A549 (cell line): ENCODE results near the gene LACC1. TPM values are rescaled to one million over a fixed set of nuclear protein-coding genes. Genes with fewer than 3 reads are reported as not detected.

Experiments
- ATAC-seq, 2 experiments: fragments of 200-7000 bp in 1 of 2; fragments of >200 bp in 1 of 2; cut with Nextera tagmentation in 1 of 2; cut with Tn5 transposase in 1 of 2; 3 replicates each; pipeline versions ENCODE4 v1.8.0 to v1.9.1; 2018 to 2020; ENCODE audit warnings: mild to moderate bottlenecking in 1 of 2, moderate library complexity in 1 of 2
- CTCF ChIA-PET: fragments of 300-600 bp; sonication (Branson Sonifier 250); formaldehyde crosslinking; extraction: SDS; loops from one replicate; lab custom pipeline; 2021; ENCODE audit warnings: antibody characterized with exemption, inconsistent platforms; lab: Yijun Ruan, JAX
- POLR2A ChIA-PET: fragments of 350-600 bp; formaldehyde crosslinking; extraction: SDS; loops from one replicate; lab custom pipeline; 2021; ENCODE audit warnings: antibody characterized with exemption, inconsistent platforms; lab: Yijun Ruan, JAX
- DNase-seq, 2 experiments: peaks; one replicate each; pipeline versions ENCODE4 v3.0.0 to v3.0.0-alpha.2; 2011 to 2016; ENCODE audit warnings: low read depth in 1 of 2, low spot score in 1 of 2
- FAIRE-seq: peaks from 2 replicates; lab custom pipeline; 2011; peaks lifted over from hg19 to GRCh38; lab: Jason Lieb, UNC
- H3K27ac ChIP-seq, 2 experiments: fragments of >200 bp; sonication (Bioruptor Twin); formaldehyde crosslinking; 3 replicates each; pipeline ENCODE4 v1.5.1; 2016 to 2017
- H3K4me1 ChIP-seq: fragments of >200 bp; sonication (Bioruptor Twin); formaldehyde crosslinking; 3 replicates; pipeline ENCODE4 v1.6.1; 2016
- H3K4me2 ChIP-seq: fragments of >200 bp; sonication (Bioruptor Twin); formaldehyde crosslinking; 3 replicates; pipeline ENCODE4 v1.6.1; 2016
- H3K4me3 ChIP-seq: fragments of >200 bp; sonication (Bioruptor Twin); formaldehyde crosslinking; 3 replicates; pipeline ENCODE4 v1.5.1; 2016
- H3K9me3 ChIP-seq: fragments of >200 bp; sonication (Bioruptor Twin); formaldehyde crosslinking; 3 replicates; pipeline ENCODE4 v1.6.1; 2016
- CEBPB ChIP-seq, 2 experiments: fragments of >200 bp in 1 of 2; sonication (Bioruptor Twin) in 1 of 2; formaldehyde crosslinking in 1 of 2; IDR thresholded peaks; 2 replicates each; pipeline ENCODE4 v1.6.1; 2012 to 2016
- EHMT2 ChIP-seq: fragments of 200-600 bp; sonication (generic); IDR thresholded peaks from 2 replicates; pipeline ENCODE4 v1.6.1; 2016; ENCODE audit warnings: antibody characterized with exemption, low read depth, mild to moderate bottlenecking, moderate library complexity
- ESRRA ChIP-seq: fragments of 150-350 bp; IDR thresholded peaks from 2 replicates; pipeline ENCODE4 v1.6.1; 2014; ENCODE audit warnings: mild to moderate bottlenecking, low read length, borderline replicate concordance
- FOSL2 ChIP-seq, 2 experiments: fragments of 450-650 bp in 1 of 2; fragments of >200 bp in 1 of 2; sonication (Bioruptor Twin) in 1 of 2; formaldehyde crosslinking; IDR thresholded peaks; 2 replicates each; pipeline versions ENCODE4 v1.5.0 to v1.6.1; 2016 to 2020; ENCODE audit warnings: mild to moderate bottlenecking in 1 of 2, moderate library complexity in 1 of 2
- GATA3 ChIP-seq: IDR thresholded peaks from 2 replicates; pipeline ENCODE4 v1.6.1; 2012; ENCODE audit warnings: borderline replicate concordance
- HDAC2 ChIP-seq: fragments of 200-600 bp; sonication (generic); IDR thresholded peaks from 2 replicates; pipeline ENCODE4 v1.6.1; 2016
- HOXB13 ChIP-seq: fragments of 250-450 bp; sonication (Bioruptor Pico); IDR thresholded peaks from 2 replicates; pipeline ENCODE4 v1.5.0; 2020; ENCODE audit warnings: low read depth, mild to moderate bottlenecking, moderate library complexity
- JUNB ChIP-seq: fragments of >200 bp; sonication (Bioruptor Twin); formaldehyde crosslinking; IDR thresholded peaks from 2 replicates; pipeline ENCODE4 v1.6.1; 2016
- KDM1A ChIP-seq: fragments of 200-600 bp; sonication (generic); IDR thresholded peaks from 2 replicates; pipeline ENCODE4 v1.6.1; 2016; ENCODE audit warnings: low read depth, mild to moderate bottlenecking
- KDM5A ChIP-seq: fragments of 200-600 bp; sonication (generic); IDR thresholded peaks from 2 replicates; pipeline ENCODE4 v1.6.1; 2016; ENCODE audit warnings: antibody characterized with exemption, mild to moderate bottlenecking
- MAFK ChIP-seq: fragments of 450-650 bp; IDR thresholded peaks from 2 replicates; pipeline ENCODE4 v1.6.1; 2014; ENCODE audit not compliant: partially characterized antibody
- NPAS2 ChIP-seq: fragments of 250-450 bp; sonication (Bioruptor Pico); IDR thresholded peaks from 2 replicates; pipeline ENCODE4 v1.8.0; 2022; ENCODE audit warnings: mild to moderate bottlenecking, moderate library complexity, borderline replicate concordance
- NR3C1 ChIP-seq: fragments of >200 bp; sonication (Bioruptor Twin); formaldehyde crosslinking; IDR thresholded peaks from 3 replicates; pipeline ENCODE4 v1.6.1; 2017
- POLR2AphosphoS2 ChIP-seq: conservative IDR thresholded peaks from 2 replicates; pipeline ENCODE4 v1.6.1; 2012; ENCODE audit warnings: low read length, improper control_type of control experiment, inconsistent platforms
- RAD21 ChIP-seq, 2 experiments: fragments of >200 bp in 1 of 2; sonication (Bioruptor Twin) in 1 of 2; formaldehyde crosslinking in 1 of 2; IDR thresholded peaks in 1 of 2; conservative IDR thresholded peaks in 1 of 2; 2 replicates in 1 of 2; 3 replicates in 1 of 2; pipeline ENCODE4 v1.6.1; 2012 to 2018; ENCODE audit warnings: inconsistent platforms in 1 of 2
- RARB ChIP-seq: fragments of 250-450 bp; sonication (Bioruptor Pico); IDR thresholded peaks from 2 replicates; pipeline ENCODE4 v1.8.0; 2021; ENCODE audit warnings: mild to moderate bottlenecking, moderate library complexity
- RNF2 ChIP-seq: fragments of 200-600 bp; sonication (generic); IDR thresholded peaks from 2 replicates; pipeline ENCODE4 v1.6.1; 2016; ENCODE audit warnings: low read depth, mild to moderate bottlenecking, antibody characterized with exemption, moderate library complexity, borderline replicate concordance
- SMC3 ChIP-seq: fragments of >200 bp; sonication (Bioruptor Twin); formaldehyde crosslinking; IDR thresholded peaks from 3 replicates; pipeline ENCODE4 v1.6.1; 2018; ENCODE audit warnings: inconsistent platforms
- ZC3H11A ChIP-seq: fragments of 450-650 bp; IDR thresholded peaks from 2 replicates; pipeline ENCODE4 v1.6.1; 2014; ENCODE audit warnings: antibody characterized with exemption, mild to moderate bottlenecking
- ZFP36 ChIP-seq: fragments of 450-650 bp; IDR thresholded peaks from 2 replicates; pipeline ENCODE4 v1.6.1; 2014; ENCODE audit warnings: borderline replicate concordance; ENCODE audit not compliant: partially characterized antibody
- WGBS: methylation state at CpG from one replicate; pipeline ENCODE4 v1.1.6; 2017; ENCODE audit errors: missing lambda C conversion rate; 5-methylcytosine and 5-hydroxymethylcytosine counted together
- polyA plus RNA-seq, 4 experiments: library from polyadenylated mRNA; depleted of rRNA in 3 of 4; stranded (reverse); fragments of >200 nt; fragmentation: RNase III in 1 of 4; extraction: RNeasy Plus Mini Kit Qiagen cat#74134 plus additional on column Dnase treatment in 1 of 4; gene quantifications; 2 replicates in 3 of 4; 3 replicates in 1 of 4; pipeline ENCODE4 v1.2.3, GENCODE V29; 2011 to 2017
- TF ChIP-seq, protein P1 (sequence below): fragments of 250-450 bp; sonication (Bioruptor Pico); IDR thresholded peaks from 2 replicates; pipeline ENCODE4 v1.5.0; 2020; ENCODE audit warnings: low read depth, mild to moderate bottlenecking, moderate library complexity
- TF ChIP-seq, protein P2 (sequence below): IDR thresholded peaks from 2 replicates; pipeline ENCODE4 v1.6.1; 2012
- TF ChIP-seq, protein P3 (sequence below): fragments of >200 bp; sonication (Bioruptor Twin); formaldehyde crosslinking; IDR thresholded peaks from 3 replicates; pipeline ENCODE4 v1.5.1; 2016
- TF ChIP-seq, protein P4 (sequence below): fragments of 450-650 bp; IDR thresholded peaks from 2 replicates; pipeline ENCODE4 v1.6.1; 2014; ENCODE audit warnings: antibody characterized with exemption

Gene LACC1
- polyA plus RNA-seq, 2 of the 4 experiments (the other 2 are of a cell fraction) = 2.2 to 4.8 TPM

DNA sequence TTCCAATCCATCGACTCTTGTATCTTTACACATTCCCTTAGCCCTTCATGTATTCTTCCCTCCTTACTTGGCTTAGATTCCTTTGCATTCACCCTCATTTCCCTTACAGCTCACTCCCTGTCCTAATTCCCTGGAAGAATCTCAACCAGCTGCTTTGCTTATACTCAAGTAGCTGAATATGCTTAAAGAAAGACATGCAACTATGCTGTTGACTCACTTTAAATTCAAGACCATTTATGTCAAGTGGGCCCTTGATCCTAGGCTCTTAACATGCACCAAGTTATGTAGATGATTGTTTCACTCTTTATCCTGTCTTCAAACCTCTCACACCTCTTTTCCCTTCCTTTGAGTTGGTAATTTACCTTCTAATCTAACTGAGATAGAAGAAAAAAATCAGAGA is 7.5 kb upstream of the LACC1 start:
- no peaks in the 10 kb centered on the region for H3K9me3 ChIP-seq
- no peak overlapping the region for H3K4me2 ChIP-seq
- H3K4me1 ChIP-seq = no peaks in the 10 kb centered on the region
- ChIA-PET POLR2A (no interaction called here), CTCF (interaction anchor here (0.7 kb wide), 1 partner anchor 976 kb away, joined by 3 read pairs; no protein-coding TSS in a partner anchor)
- H3K27ac ChIP-seq = no peak overlapping the region
- no peak overlapping the region for H3K4me3 ChIP-seq
- DNase-seq (no peak), FAIRE-seq (no peak), ATAC-seq (no peak)
- TF ChIP-seq HOXB13 (CRISPR knock-in tag) (no peak), CEBPB (IDR thresholded peaks at IDR 0.05) (no peak), EHMT2 (no peak), KDM5A (no peak), RARB (no peak), KDM1A (no peak), ESRRA (no peak), FOSL2 (IDR thresholded peaks at IDR 0.05) (no peak), FOSL2 (CRISPR knock-in tag; IDR thresholded peaks at IDR 0.05) (no peak)
- TF ChIP-seq, protein P1, sequence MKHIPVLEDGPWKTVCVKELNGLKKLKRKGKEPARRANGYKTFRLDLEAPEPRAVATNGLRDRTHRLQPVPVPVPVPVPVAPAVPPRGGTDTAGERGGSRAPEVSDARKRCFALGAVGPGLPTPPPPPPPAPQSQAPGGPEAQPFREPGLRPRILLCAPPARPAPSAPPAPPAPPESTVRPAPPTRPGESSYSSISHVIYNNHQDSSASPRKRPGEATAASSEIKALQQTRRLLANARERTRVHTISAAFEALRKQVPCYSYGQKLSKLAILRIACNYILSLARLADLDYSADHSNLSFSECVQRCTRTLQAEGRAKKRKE (CRISPR knock-in tag) = no peak
- WGBS = 88% methylated on average over 1 of the region's 1 CpG

DNA sequence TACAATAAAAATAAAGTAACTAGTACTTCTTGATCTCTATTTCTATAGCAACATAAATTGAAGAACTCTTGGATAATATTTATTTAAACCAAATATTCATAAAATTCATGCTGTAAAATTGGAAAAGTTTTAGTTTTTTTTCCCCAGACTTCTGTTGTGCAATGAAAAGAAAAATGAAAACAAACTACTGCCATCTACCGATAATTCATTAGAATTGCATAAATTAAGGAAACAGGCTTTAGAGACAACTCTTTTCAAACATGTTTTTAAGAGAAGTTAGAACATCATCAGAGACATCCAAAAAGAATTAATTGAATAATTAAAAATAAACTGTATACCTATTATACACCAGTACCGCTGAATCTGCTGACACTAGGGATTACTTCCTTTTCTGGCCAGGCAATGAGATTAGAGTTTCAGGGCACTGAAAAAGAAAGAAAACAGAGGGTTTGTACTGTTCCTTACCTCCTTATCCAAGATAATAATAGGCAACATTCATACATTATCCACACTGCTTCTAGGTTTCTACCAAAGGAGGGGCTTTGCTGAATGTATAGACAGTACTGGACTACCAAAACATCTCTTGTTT is 5.1 kb upstream of the LACC1 start:
- Histone ChIP-seq H3K4me3 (no peak overlapping the region), H3K27ac (no peak overlapping the region), H3K9me3 (no peaks in the 10 kb centered on the region), H3K4me2 (no peak overlapping the region), H3K4me1 (peaks cover 11% of the 10 kb centered on the region; the same call in 2 of the 3 replicates)
- TF ChIP-seq ZC3H11A = no peak
- no peak for TF ChIP-seq ZFP36
- TF ChIP-seq RAD21 (conservative IDR thresholded peaks at IDR 0.05 in 1 of 2, IDR thresholded peaks at IDR 0.05 in 1 of 2) = peak; percentile 55 to 74
- no peak for TF ChIP-seq HOXB13 (CRISPR knock-in tag)
- no peak for TF ChIP-seq NPAS2 (CRISPR knock-in tag)
- no peak for TF ChIP-seq POLR2AphosphoS2
- no peak for TF ChIP-seq JUNB
- TF ChIP-seq CEBPB (IDR thresholded peaks at IDR 0.05) = peak; percentile 68 to 84; a peak in 3 of 4 replicates
- TF ChIP-seq, protein P2, sequence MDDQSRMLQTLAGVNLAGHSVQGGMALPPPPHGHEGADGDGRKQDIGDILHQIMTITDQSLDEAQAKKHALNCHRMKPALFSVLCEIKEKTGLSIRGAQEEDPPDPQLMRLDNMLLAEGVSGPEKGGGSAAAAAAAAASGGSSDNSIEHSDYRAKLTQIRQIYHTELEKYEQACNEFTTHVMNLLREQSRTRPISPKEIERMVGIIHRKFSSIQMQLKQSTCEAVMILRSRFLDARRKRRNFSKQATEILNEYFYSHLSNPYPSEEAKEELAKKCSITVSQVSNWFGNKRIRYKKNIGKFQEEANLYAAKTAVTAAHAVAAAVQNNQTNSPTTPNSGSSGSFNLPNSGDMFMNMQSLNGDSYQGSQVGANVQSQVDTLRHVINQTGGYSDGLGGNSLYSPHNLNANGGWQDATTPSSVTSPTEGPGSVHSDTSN = no peak
- TF ChIP-seq, protein P3, sequence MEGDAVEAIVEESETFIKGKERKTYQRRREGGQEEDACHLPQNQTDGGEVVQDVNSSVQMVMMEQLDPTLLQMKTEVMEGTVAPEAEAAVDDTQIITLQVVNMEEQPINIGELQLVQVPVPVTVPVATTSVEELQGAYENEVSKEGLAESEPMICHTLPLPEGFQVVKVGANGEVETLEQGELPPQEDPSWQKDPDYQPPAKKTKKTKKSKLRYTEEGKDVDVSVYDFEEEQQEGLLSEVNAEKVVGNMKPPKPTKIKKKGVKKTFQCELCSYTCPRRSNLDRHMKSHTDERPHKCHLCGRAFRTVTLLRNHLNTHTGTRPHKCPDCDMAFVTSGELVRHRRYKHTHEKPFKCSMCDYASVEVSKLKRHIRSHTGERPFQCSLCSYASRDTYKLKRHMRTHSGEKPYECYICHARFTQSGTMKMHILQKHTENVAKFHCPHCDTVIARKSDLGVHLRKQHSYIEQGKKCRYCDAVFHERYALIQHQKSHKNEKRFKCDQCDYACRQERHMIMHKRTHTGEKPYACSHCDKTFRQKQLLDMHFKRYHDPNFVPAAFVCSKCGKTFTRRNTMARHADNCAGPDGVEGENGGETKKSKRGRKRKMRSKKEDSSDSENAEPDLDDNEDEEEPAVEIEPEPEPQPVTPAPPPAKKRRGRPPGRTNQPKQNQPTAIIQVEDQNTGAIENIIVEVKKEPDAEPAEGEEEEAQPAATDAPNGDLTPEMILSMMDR = peak; percentile 54
- no peak for TF ChIP-seq NR3C1
- peak; percentile 7 for TF ChIP-seq MAFK
- peak; percentile 55 for TF ChIP-seq SMC3
- no peak for TF ChIP-seq GATA3
- TF ChIP-seq, protein P4, sequence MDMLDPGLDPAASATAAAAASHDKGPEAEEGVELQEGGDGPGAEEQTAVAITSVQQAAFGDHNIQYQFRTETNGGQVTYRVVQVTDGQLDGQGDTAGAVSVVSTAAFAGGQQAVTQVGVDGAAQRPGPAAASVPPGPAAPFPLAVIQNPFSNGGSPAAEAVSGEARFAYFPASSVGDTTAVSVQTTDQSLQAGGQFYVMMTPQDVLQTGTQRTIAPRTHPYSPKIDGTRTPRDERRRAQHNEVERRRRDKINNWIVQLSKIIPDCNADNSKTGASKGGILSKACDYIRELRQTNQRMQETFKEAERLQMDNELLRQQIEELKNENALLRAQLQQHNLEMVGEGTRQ = no peak
- no peak for TF ChIP-seq ESRRA
- no peak for TF ChIP-seq HDAC2
- TF ChIP-seq RNF2 = no peak
- DNase-seq = peak in 1 of 2 experiments; percentile 2
- POLR2A ChIA-PET = interaction anchor here (1.0 kb wide), 1 partner anchor 70 kb away, joined by 3 read pairs; no protein-coding TSS in a partner anchor
- FAIRE-seq = peak; percentile 7
- 0% methylated on average over 2 of the region's 2 CpGs for WGBS
- CTCF ChIA-PET = interaction anchor here (0.9 to 1.0 kb wide), 2 partner anchors 145 to 792 kb away, joined by 4 to 5 read pairs; no protein-coding TSS in a partner anchor
- no peak for ATAC-seq
